Esophagus squamous epithelium (tissue), 5 donors: ENCODE results near the gene DOP1A. TPM values are rescaled to one million over a fixed set of nuclear protein-coding genes. Genes with fewer than 3 reads are reported as not detected.

Source experiments
- DNase-seq: peaks from one replicate; lab custom pipeline; 2025; lab: John Stamatoyannopoulos, UW
- H3K27ac ChIP-seq, 4 donors: fragments of 200-600 bp; sonication (generic); one replicate each; pipeline ENCODE4 v1.5.1; 2016 to 2019; ENCODE audit warnings: mild to moderate bottlenecking in 1 of 4
- H3K27me3 ChIP-seq, 4 donors: fragments of 200-600 bp; sonication (generic); 1 replicate in 3 of 4; 2 replicates in 1 of 4; pipeline versions ENCODE4 v1.5.1 to v1.6.0; 2017 to 2021; ENCODE audit warnings: antibody characterized with exemption in 1 of 4
- H3K36me3 ChIP-seq, 3 donors: fragments of 200-600 bp; sonication (generic); one replicate each; pipeline ENCODE4 v1.5.1; 2016 to 2019
- H3K4me1 ChIP-seq, 3 donors: fragments of 200-600 bp; sonication (generic); one replicate each; pipeline ENCODE4 v1.5.1; 2017 to 2019
- H3K4me3 ChIP-seq, 4 donors: fragments of 200-600 bp; sonication (generic); 1 replicate in 3 of 4; 2 replicates in 1 of 4; pipeline ENCODE4 v1.5.1; 2016 to 2019; ENCODE audit warnings: mild to moderate bottlenecking in 2 of 4, moderate library complexity in 1 of 4
- H3K9me3 ChIP-seq, 3 donors: fragments of 200-600 bp; sonication (generic); one replicate each; pipeline ENCODE4 v1.5.1; 2016 to 2019
- CTCF ChIP-seq, 6 experiments: fragments of 450-650 bp in 4 of 6; fragments of 200-600 bp in 2 of 6; sonication (generic) in 2 of 6; IDR thresholded peaks; one replicate each; pipeline ENCODE4 v1.5.1; 2016 to 2019; ENCODE audit warnings: antibody characterized with exemption in 6 of 6, mild to moderate bottlenecking in 4 of 6, moderate library complexity in 4 of 6
- POLR2A ChIP-seq, 4 donors: fragments of 450-650 bp; IDR thresholded peaks; one replicate each; pipeline ENCODE4 v1.6.1; 2017; ENCODE audit warnings: antibody characterized with exemption in 4 of 4, mild to moderate bottlenecking in 4 of 4, moderate library complexity in 3 of 4
- WGBS, 2 donors: methylation state at CpG; one replicate each; pipeline ENCODE4 v1.1.5; 2018; 5-methylcytosine and 5-hydroxymethylcytosine counted together
- intact Hi-C: fragments of 100-400 bp; cut with DNase I; formaldehyde crosslinking; loops from one replicate; pipeline ENCODE4 v1.15.0; 2022
- total RNA-seq, 4 donors: library from RNA; depleted of rRNA; stranded (reverse); fragments of >200 nt; gene quantifications; one replicate each; pipeline ENCODE4 v1.1.0, GENCODE V29; 2016
- donor health status: DM: yes; HTN: yes; CAD: no.

The DOP1A gene
- total RNA-seq, 4 donors from 2014 or later: 19.0 to 40.2 (median 22.4) TPM

- Histone ChIP-seq H3K4me3 (no peak overlapping the region), H3K9me3 (no peaks in the 10 kb centered on the region), H3K4me1 (no peaks in the 10 kb centered on the region), H3K27ac (no peak overlapping the region), H3K27me3 (no peaks in the 10 kb centered on the region), H3K36me3 (peaks cover 0 to 94% (median 13%) of the 10 kb centered on the region in 3 donors)
- intact Hi-C loops: no loop called here
- 97 to 100% methylated on average over 5 of the region's 5 CpGs for WGBS, 2 donors
- TF ChIP-seq CTCF (IDR thresholded peaks at IDR 0.05): no peak
- TF ChIP-seq POLR2A (IDR thresholded peaks at IDR 0.05): no peak
- no peak for DNase-seq
These were observed 70.7 kb downstream of the DOP1A start for GRCh38 chr6:83138118-83138722.

DNA sequence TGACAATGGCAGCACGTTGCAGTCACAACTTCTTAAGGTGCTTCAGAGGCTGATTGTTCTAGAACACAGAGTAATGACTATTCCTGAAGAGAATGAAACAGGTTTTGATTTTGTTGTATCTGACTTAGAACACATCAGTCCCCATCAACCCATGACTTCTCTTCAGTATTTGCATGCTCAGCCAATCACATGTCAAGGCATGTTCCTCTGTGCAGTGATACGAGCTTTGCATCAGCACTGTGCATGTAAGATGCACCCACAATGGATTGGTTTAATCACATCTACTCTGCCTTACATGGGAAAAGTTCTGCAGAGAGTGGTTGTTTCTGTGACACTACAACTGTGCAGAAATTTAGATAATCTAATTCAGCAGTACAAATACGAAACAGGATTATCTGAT is 71.3 kb downstream of the DOP1A start:
- Histone ChIP-seq H3K9me3 (no peaks in the 10 kb centered on the region), H3K27ac (no peak overlapping the region), H3K4me1 (no peaks in the 10 kb centered on the region), H3K4me3 (no peak overlapping the region), H3K36me3 (peaks cover 0 to 100% (median 14%) of the 10 kb centered on the region in 3 donors), H3K27me3 (no peaks in the 10 kb centered on the region)
- DNase-seq: no peak
- intact Hi-C loops: no loop called here
- no peak for TF ChIP-seq CTCF (IDR thresholded peaks at IDR 0.05)
- TF ChIP-seq POLR2A (IDR thresholded peaks at IDR 0.05): no peak
- 65 to 67% methylated on average over 3 of the region's 3 CpGs for WGBS, 2 donors

DNA sequence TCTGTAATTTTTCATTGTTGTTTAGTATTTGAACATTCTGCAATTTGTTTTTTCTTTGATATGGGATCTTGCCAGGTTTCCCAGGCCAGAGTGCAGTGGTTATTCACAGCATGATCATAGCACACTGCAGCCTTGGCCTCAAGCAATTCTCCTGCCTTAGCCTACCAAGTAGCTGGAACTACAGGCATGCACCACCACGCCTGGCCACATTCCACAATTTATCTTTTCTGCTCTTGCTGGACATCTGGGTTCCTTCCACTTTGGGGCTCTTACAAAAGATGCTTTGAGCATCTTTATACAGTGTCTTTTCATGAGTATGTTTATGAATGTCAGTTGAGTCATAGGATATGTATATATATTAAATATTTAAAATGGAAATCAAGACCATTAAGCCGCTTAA is 83.6 kb downstream of the DOP1A start:
- DNase-seq: no peak
- Histone ChIP-seq H3K4me1 (no peaks in the 10 kb centered on the region), H3K27ac (no peak overlapping the region), H3K36me3 (peaks cover 0 to 93% (median 0%) of the 10 kb centered on the region in 3 donors), H3K27me3 (no peaks in the 10 kb centered on the region), H3K4me3 (no peak overlapping the region), H3K9me3 (no peaks in the 10 kb centered on the region)
- TF ChIP-seq POLR2A (IDR thresholded peaks at IDR 0.05) (no peak), CTCF (IDR thresholded peaks at IDR 0.05) (no peak)
- intact Hi-C loops: no loop called here
- 83 to 89% methylated on average over 2 of the region's 2 CpGs for WGBS, 2 donors

GRCh38 chr6:83152913-83153312 is 85.4 kb downstream of the DOP1A start:
- Histone ChIP-seq H3K36me3 (peaks cover 0 to 96% (median 0%) of the 10 kb centered on the region in 3 donors), H3K4me3 (no peak overlapping the region), H3K27ac (no peak overlapping the region), H3K27me3 (no peaks in the 10 kb centered on the region), H3K9me3 (no peaks in the 10 kb centered on the region), H3K4me1 (no peaks in the 10 kb centered on the region)
- intact Hi-C loops: no loop called here
- TF ChIP-seq POLR2A (IDR thresholded peaks at IDR 0.05) (no peak), CTCF (IDR thresholded peaks at IDR 0.05) (no peak)
- DNase-seq: no peak
- 70 to 86% methylated on average over 1 of the region's 1 CpG for WGBS, 2 donors

DNA sequence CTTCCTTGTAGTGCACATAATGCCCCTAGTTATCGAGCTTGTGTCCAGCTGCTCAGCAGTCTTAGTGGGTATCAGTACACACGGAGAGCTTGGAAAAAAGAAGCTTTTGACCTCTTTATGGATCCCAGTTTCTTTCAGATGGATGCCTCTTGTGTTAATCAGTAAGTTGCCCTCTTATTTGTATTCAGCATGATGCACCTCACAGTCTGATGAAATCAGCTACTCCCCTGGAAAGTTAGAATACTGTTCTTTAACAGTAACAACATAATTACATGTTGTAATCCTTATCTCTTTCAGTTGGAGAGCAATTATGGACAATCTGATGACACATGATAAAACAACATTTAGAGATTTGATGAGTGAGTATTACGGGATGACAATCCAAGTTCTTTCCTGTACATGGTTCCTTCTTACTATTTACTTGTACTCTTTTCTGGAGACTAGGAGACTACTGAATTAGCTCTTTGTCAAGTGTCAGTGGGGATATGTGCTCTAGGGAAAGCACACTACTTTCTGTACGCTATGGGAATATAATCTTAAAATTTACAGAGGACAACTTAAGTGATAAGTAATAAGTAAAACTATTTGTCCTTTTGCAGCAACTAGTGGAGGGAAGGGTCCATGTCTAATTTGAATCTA is 86.5 kb downstream of the DOP1A start:
- Histone ChIP-seq H3K9me3 (no peaks in the 10 kb centered on the region), H3K4me1 (no peaks in the 10 kb centered on the region), H3K4me3 (no peak overlapping the region), H3K27ac (no peak overlapping the region), H3K36me3 (peaks cover 0 to 98% (median 0%) of the 10 kb centered on the region in 3 donors), H3K27me3 (no peaks in the 10 kb centered on the region)
- DNase-seq: no peak
- intact Hi-C loops: no loop called here
- 84 to 87% methylated on average over 4 of the region's 4 CpGs for WGBS, 2 donors
- TF ChIP-seq POLR2A (IDR thresholded peaks at IDR 0.05): no peak
